HFFc6 (cell line): ENCODE results near the gene TRIM2. TPM values are rescaled to one million over a fixed set of nuclear protein-coding genes. Genes with fewer than 3 reads are reported as not detected.

Experiments used
- DNase-seq: peaks from one replicate; pipeline ENCODE4 v3.0.0-alpha.2; 2018
- H3K27ac Mint-ChIP-seq: 2 replicates; pipeline ENCODE4 v1.8.0; 2020; ENCODE audit warnings: mild to moderate bottlenecking, mixed read lengths
- H3K27me3 Mint-ChIP-seq: 2 replicates; pipeline ENCODE4 v1.8.0; 2021; ENCODE audit warnings: mild to moderate bottlenecking, moderate library complexity, mixed read lengths; ENCODE audit not compliant: insufficient read depth
- H3K36me3 Mint-ChIP-seq: 2 replicates; pipeline ENCODE4 v1.8.0; 2021; ENCODE audit warnings: low read depth, mixed read lengths
- H3K4me1 Mint-ChIP-seq: 2 replicates; pipeline ENCODE4 v1.8.0; 2020; ENCODE audit warnings: low read depth, mixed read lengths
- H3K4me3 Mint-ChIP-seq: 2 replicates; pipeline ENCODE4 v1.8.0; 2020; ENCODE audit warnings: mild to moderate bottlenecking, moderate library complexity, mixed read lengths
- H3K9me3 Mint-ChIP-seq: 2 replicates; pipeline ENCODE4 v1.8.0; 2020; ENCODE audit warnings: mild to moderate bottlenecking, mixed read lengths
- total RNA-seq, 6 experiments: library from RNA; stranded (reverse); fragmentation: NEBNext Ultra II Directional; extraction: Animal tissue kit (Norgen Biotek cat#: 25700); gene quantifications; 2 replicates in 1 of 6; 3 replicates in 5 of 6; pipeline ENCODE4 v1.2.3, GENCODE V29; 2021
- TF ChIP-seq, protein P1 (sequence below): fragments of 200-600 bp; sonication (generic); IDR thresholded peaks from 2 replicates; pipeline ENCODE4 v1.5.0; 2021; ENCODE audit warnings: antibody characterized with exemption, mild to moderate bottlenecking

The TRIM2 gene
- total RNA-seq, 6 experiments from 2014 or later, result 32.3 to 39.6 (median 34.9) TPM

DNA sequence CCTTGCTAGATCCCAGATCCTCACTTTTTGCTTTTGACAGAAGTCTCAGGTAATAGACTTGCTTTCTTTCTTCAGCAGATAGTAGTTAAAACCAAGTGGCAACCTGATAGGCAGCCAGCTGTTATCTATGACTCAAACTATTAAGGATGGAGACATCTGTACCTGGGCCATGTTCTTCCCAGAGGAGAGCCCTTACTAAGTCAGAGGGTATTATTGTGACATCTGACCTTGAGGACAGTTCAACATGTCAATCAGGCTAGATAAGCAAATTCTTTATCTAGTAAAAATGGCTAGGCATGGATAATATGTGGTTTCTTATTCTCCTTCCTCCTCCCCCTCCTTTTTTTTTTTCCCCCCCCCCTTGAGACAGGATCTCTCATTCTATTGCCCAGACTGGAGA, 39.2 kb downstream of the TRIM2 start:
- Mint-ChIP-seq H3K27ac (no peak overlapping the region), H3K9me3 (no peaks in the 10 kb centered on the region), H3K36me3 (peaks cover 7% of the 10 kb centered on the region; the same call in 1 of the 2 replicates), H3K27me3 (no peaks in the 10 kb centered on the region), H3K4me3 (no peak overlapping the region), H3K4me1 (peaks cover 31% of the 10 kb centered on the region)
- TF ChIP-seq, protein P1, sequence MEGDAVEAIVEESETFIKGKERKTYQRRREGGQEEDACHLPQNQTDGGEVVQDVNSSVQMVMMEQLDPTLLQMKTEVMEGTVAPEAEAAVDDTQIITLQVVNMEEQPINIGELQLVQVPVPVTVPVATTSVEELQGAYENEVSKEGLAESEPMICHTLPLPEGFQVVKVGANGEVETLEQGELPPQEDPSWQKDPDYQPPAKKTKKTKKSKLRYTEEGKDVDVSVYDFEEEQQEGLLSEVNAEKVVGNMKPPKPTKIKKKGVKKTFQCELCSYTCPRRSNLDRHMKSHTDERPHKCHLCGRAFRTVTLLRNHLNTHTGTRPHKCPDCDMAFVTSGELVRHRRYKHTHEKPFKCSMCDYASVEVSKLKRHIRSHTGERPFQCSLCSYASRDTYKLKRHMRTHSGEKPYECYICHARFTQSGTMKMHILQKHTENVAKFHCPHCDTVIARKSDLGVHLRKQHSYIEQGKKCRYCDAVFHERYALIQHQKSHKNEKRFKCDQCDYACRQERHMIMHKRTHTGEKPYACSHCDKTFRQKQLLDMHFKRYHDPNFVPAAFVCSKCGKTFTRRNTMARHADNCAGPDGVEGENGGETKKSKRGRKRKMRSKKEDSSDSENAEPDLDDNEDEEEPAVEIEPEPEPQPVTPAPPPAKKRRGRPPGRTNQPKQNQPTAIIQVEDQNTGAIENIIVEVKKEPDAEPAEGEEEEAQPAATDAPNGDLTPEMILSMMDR, result no peak
- DNase-seq, result no peak

DNA sequence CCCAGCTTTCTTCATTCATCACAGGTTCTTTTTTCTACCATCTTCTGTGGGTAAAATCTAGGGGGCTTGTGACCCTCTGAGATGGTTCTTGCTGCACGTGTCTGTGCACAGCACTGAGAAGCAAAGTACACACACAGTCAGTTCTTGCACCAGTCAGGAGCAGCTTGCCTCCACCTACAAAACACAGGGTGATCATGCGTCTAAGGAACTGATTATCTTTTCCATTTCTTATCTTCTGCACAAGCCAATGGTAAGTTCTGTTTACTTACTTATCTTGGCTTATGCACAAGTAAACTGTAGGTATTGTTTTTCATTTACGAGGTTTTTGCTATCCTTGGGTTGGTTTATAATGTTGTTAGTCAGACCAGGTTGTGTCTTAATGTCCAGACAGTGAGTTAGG, 40.7 kb downstream of the TRIM2 start:
- no peaks in the 10 kb centered on the region for H3K27me3 Mint-ChIP-seq
- H3K9me3 Mint-ChIP-seq, result no peaks in the 10 kb centered on the region
- H3K4me1 Mint-ChIP-seq, result peaks cover 42% of the 10 kb centered on the region
- no peak overlapping the region for H3K4me3 Mint-ChIP-seq
- peaks cover 7% of the 10 kb centered on the region; the same call in 1 of the 2 replicates for H3K36me3 Mint-ChIP-seq
- TF ChIP-seq, protein P1, result no peak
- DNase-seq, result no peak
- H3K27ac Mint-ChIP-seq, result no peak overlapping the region

DNA sequence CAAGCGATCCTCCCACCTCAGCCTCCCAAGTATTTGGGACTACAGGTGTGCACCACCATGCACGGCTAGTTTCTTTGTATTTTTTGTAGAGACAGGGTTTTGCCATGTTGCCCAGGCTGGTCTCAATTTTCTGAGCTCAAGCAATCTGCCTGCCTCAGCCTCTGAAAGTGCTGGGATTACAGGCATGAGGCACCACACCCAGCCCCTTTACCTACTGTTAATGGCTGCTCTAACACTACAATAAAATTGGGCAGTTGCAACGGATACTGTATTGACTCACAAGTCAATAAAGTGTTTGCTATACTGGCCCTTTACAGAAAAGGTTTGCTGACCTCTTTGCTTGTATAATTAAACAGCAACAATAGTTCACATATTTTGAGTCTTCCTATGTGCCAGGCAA, 41.5 kb downstream of the TRIM2 start:
- peaks cover 47% of the 10 kb centered on the region for H3K4me1 Mint-ChIP-seq
- no peaks in the 10 kb centered on the region for H3K9me3 Mint-ChIP-seq
- no peak overlapping the region for H3K27ac Mint-ChIP-seq
- H3K36me3 Mint-ChIP-seq, result peaks cover 7% of the 10 kb centered on the region; the same call in 1 of the 2 replicates
- H3K27me3 Mint-ChIP-seq, result no peaks in the 10 kb centered on the region
- H3K4me3 Mint-ChIP-seq, result no peak overlapping the region
- TF ChIP-seq, protein P1, result no peak
- no peak for DNase-seq

DNA sequence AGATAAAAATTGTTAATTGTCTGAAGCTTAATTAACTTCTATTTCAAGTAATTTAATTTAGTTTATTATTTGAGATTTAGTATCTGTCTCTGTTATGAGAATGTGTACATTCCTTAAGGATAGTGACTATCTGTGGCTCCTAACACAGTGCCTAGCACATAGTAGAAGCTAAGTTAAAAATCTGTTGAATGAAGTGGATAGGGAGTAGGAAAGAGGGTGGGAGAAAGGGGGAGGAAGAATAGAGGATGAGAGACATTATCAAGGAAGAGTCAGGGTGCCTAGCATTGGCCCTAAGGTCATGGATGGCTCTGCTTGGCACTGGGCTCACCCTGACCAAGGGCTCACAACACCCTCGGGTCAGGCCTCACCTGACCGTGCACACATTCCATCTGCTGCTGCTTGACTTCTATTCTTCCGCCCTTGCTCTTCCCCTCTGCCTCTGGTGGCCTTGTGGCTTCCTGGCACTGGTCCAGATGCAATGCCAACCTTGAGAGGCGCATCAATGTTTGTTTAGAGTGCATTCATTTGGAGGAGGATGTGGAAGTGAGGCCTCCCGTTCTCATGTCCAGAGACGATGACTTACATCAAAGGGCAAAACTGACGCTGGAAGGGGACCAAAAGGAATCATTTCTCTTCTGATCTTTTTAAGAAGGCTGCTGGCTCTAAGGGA, 42.3 kb downstream of the TRIM2 start:
- Mint-ChIP-seq H3K4me3 (no peak overlapping the region), H3K36me3 (peaks cover under 1% of the 10 kb centered on the region; the same call in 1 of the 2 replicates), H3K27me3 (no peaks in the 10 kb centered on the region), H3K4me1 (peaks cover 41% of the 10 kb centered on the region), H3K9me3 (no peaks in the 10 kb centered on the region), H3K27ac (no peak overlapping the region)
- no peak for DNase-seq
- TF ChIP-seq, protein P1, result no peak

DNA sequence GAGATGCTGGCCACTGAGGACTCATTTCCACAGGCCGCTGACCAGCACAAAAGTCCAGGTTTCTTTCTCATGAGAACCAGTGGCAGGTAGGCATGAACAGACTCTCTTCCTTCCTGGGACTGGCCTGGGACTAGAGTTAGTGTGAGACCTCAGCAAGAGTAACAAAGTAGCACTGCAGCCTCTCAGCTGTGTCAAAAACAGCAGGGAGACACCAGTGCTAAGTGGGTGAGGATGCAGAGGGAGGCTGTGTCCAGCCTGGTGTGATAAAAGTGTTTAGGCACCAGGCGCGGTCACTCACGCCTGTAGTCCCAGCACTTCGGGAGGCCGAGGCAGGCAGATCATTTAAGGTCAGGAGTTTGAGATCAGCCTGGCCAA, 42.9 kb downstream of the TRIM2 start:
- peaks cover 36% of the 10 kb centered on the region for H3K4me1 Mint-ChIP-seq
- H3K36me3 Mint-ChIP-seq, result no peaks in the 10 kb centered on the region; the same call in 1 of the 2 replicates
- no peak for DNase-seq
- TF ChIP-seq, protein P1, result no peak
- H3K27me3 Mint-ChIP-seq, result no peaks in the 10 kb centered on the region
- H3K27ac Mint-ChIP-seq, result no peak overlapping the region
- no peaks in the 10 kb centered on the region for H3K9me3 Mint-ChIP-seq
- no peak overlapping the region for H3K4me3 Mint-ChIP-seq
